SHP77 treated with DMSO at 0.1 percent for 48 hours (cell line): Measurements from ENCODE around the gene CLTB.

Experiments
- DNase-seq: peaks from one replicate; lab custom pipeline; 2025; lab: John Stamatoyannopoulos, UW

CLTB gene

GRCh38 chr5:176382721-176383120, 33.6 kb downstream of the CLTB start:
- DNase-seq, result no peak

GRCh38 chr5:176381979-176382378, 34.4 kb downstream of the CLTB start:
- DNase-seq, result no peak

GRCh38 chr5:176381423-176381822, 34.9 kb downstream of the CLTB start:
- DNase-seq, result no peak

GRCh38 chr5:176379881-176380280, 36.5 kb downstream of the CLTB start:
- no peak for DNase-seq

- no peak for DNase-seq
Observed at GRCh38 chr5:176373100-176373818, 43.1 kb downstream of the CLTB start.

GRCh38 chr5:176371621-176372539, 44.5 kb downstream of the CLTB start:
- DNase-seq, result no peak

GRCh38 chr5:176369934-176370711, 46.2 kb downstream of the CLTB start:
- DNase-seq, result no peak

- DNase-seq, result no peak
Observed at GRCh38 chr5:176368726-176369125, 47.6 kb downstream of the CLTB start.

- DNase-seq, result no peak
Observed at GRCh38 chr5:176366232-176366894, 50.0 kb downstream of the CLTB start.

- no peak for DNase-seq
Observed at GRCh38 chr5:176365351-176366231, 50.7 kb downstream of the CLTB start, which contains the start of gene ARL10. ARL10 (plus strand) TSS chr5:176365487; CDS start chr5:176365564, 77 bp downstream.

- DNase-seq, result no peak
Observed at GRCh38 chr5:176364765-176365350, 51.5 kb downstream of the CLTB start.

GRCh38 chr5:176362233-176362490, 54.2 kb downstream of the CLTB start:
- DNase-seq, result no peak

- peak; percentile 66 for DNase-seq
Observed at GRCh38 chr5:176361437-176362232, 54.7 kb downstream of the CLTB start, which contains the start of gene KIAA1191. KIAA1191 (minus strand) TSS chr5:176361764; CDS start chr5:176359508, 2,256 bp downstream.

- no peak for DNase-seq
Observed at GRCh38 chr5:176360894-176361436, 55.4 kb downstream of the CLTB start.

GRCh38 chr5:176359658-176360057, 56.7 kb downstream of the CLTB start:
- no peak for DNase-seq

- DNase-seq, result no peak
Observed at GRCh38 chr5:176356179-176356566, 60.2 kb downstream of the CLTB start.

GRCh38 chr5:176355400-176356178, 60.8 kb downstream of the CLTB start:
- no peak for DNase-seq

- no peak for DNase-seq
Observed at GRCh38 chr5:176353533-176353932, 62.8 kb downstream of the CLTB start.
